Stimulated activated CD4-positive, alpha-beta T cell treated with anti-CD3 and anti-CD28 coated beads, Interleukin-2, amount 100 ng/mL, for 48 hours (primary cell): Measurements from ENCODE around the gene ARFIP1.

Experiments used
- DNase-seq, 2 donors: peaks; one replicate each; pipeline ENCODE4 v3.0.0-alpha.2; 2020

The ARFIP1 gene

GRCh38 chr4:152900395-152900794 lies 120.6 kb downstream of the ARFIP1 start:
- DNase-seq, result no peak

- no peak for DNase-seq
Observed at GRCh38 chr4:152901205-152901604, 121.5 kb downstream of the ARFIP1 start.

GRCh38 chr4:152903658-152904057 lies 123.9 kb downstream of the ARFIP1 start:
- DNase-seq, result no peak

- no peak for DNase-seq
Observed at GRCh38 chr4:152909901-152910300, 130.1 kb downstream of the ARFIP1 start.

GRCh38 chr4:152910521-152910920 lies 130.8 kb downstream of the ARFIP1 start:
- DNase-seq, result no peak

- no peak for DNase-seq
Observed at GRCh38 chr4:152917543-152918395, 138.0 kb downstream of the ARFIP1 start.

GRCh38 chr4:152919826-152920225 lies 140.1 kb downstream of the ARFIP1 start:
- DNase-seq, result no peak

GRCh38 chr4:152920768-152921167 lies 141.0 kb downstream of the ARFIP1 start:
- DNase-seq, result no peak

- no peak for DNase-seq
Observed at GRCh38 chr4:152921284-152921683, 141.5 kb downstream of the ARFIP1 start.

- DNase-seq, result no peak
Observed at GRCh38 chr4:152925851-152926250, 146.1 kb downstream of the ARFIP1 start.

- no peak for DNase-seq
Observed at GRCh38 chr4:152926959-152927358, 147.2 kb downstream of the ARFIP1 start.

GRCh38 chr4:152927737-152928136 lies 148.0 kb downstream of the ARFIP1 start:
- no peak for DNase-seq

GRCh38 chr4:152928286-152928685 lies 148.5 kb downstream of the ARFIP1 start:
- DNase-seq, result no peak

- DNase-seq, result no peak
Observed at GRCh38 chr4:152929888-152930287, 150.1 kb downstream of the ARFIP1 start.

GRCh38 chr4:152935143-152935542 lies 155.4 kb downstream of the ARFIP1 start:
- peak in 1 of 2 donors; percentile 5 for DNase-seq

GRCh38 chr4:152935631-152936445 lies 156.1 kb downstream of the ARFIP1 start, which contains the start of gene FHDC1:
TSS of gene FHDC1 (plus strand) at chr4:152936323. CDS start at chr4:152943058, 6,735 bp downstream.
- DNase-seq, result peak; percentile 2

GRCh38 chr4:152936446-152937335 lies 156.9 kb downstream of the ARFIP1 start:
- DNase-seq, result peak; percentile 10 to 11

GRCh38 chr4:152937336-152938236 lies 157.8 kb downstream of the ARFIP1 start:
- DNase-seq, result peak; percentile 1 to 4

GRCh38 chr4:152938237-152938947 lies 158.6 kb downstream of the ARFIP1 start:
- DNase-seq, result no peak

GRCh38 chr4:152939621-152940020 lies 159.9 kb downstream of the ARFIP1 start:
- no peak for DNase-seq

- DNase-seq, result no peak
Observed at GRCh38 chr4:152940461-152940860, 160.7 kb downstream of the ARFIP1 start.
